NB4 (cell line): ENCODE results near the gene ZNF652.
A peak's percentile ranks its signal among the peaks of the same experiment; 100 is the strongest.
"Not testable (repeated sequence)": the region's sequence is repeated elsewhere in the genome, so short reads cannot be mapped to it uniquely, and the experiment has no call there.

Experiments
- DNase-seq: peaks from one replicate; pipeline ENCODE4 v3.0.0; 2010; ENCODE audit warnings: low read depth
- H3K4me3 ChIP-seq: one replicate; pipeline ENCODE4 v1.5.1; 2011; ENCODE audit warnings: mild to moderate bottlenecking, low read depth, low read length, moderate library complexity
- MYC ChIP-seq: IDR thresholded peaks from 2 replicates; pipeline ENCODE4 v1.6.1; 2011; ENCODE audit warnings: low read depth, low read length
- POLR2A ChIP-seq: IDR thresholded peaks from 2 replicates; pipeline ENCODE4 v1.6.1; 2011; ENCODE audit warnings: mild to moderate bottlenecking; ENCODE audit not compliant: insufficient read length; ENCODE audit errors: extremely low read depth
- TF ChIP-seq, protein P1 (sequence below): IDR thresholded peaks from one replicate; pipeline ENCODE4 v1.5.1; 2012; ENCODE audit warnings: low read depth, low read length
- TF ChIP-seq, protein P2 (sequence below): IDR thresholded peaks from 2 replicates; pipeline ENCODE4 v1.6.1; 2011; ENCODE audit warnings: low read depth, low read length

ZNF652 gene

DNA sequence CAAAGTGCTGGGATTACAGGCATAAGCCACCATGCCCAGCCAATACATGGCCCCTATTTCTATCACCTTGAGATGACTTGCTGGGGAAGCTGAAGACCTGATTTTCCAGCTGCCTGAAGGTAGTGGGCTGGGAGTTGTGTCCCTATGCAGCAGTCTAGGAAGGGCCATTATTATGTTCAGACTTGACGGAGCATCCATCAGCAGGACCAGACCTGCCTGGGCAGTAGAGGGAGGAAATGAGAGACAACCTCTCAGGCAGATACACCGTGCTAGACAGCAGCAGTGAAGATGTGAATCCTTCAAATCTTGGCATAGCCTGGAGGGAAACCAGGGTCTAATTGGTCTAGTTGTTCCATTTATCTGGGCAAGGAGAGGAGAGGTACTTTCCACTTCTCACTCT is 95.8 kb downstream of the ZNF652 start:
- TF ChIP-seq, protein P1, sequence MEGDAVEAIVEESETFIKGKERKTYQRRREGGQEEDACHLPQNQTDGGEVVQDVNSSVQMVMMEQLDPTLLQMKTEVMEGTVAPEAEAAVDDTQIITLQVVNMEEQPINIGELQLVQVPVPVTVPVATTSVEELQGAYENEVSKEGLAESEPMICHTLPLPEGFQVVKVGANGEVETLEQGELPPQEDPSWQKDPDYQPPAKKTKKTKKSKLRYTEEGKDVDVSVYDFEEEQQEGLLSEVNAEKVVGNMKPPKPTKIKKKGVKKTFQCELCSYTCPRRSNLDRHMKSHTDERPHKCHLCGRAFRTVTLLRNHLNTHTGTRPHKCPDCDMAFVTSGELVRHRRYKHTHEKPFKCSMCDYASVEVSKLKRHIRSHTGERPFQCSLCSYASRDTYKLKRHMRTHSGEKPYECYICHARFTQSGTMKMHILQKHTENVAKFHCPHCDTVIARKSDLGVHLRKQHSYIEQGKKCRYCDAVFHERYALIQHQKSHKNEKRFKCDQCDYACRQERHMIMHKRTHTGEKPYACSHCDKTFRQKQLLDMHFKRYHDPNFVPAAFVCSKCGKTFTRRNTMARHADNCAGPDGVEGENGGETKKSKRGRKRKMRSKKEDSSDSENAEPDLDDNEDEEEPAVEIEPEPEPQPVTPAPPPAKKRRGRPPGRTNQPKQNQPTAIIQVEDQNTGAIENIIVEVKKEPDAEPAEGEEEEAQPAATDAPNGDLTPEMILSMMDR = no peak
- TF ChIP-seq POLR2A (no peak), MYC (no peak)
- TF ChIP-seq, protein P2, sequence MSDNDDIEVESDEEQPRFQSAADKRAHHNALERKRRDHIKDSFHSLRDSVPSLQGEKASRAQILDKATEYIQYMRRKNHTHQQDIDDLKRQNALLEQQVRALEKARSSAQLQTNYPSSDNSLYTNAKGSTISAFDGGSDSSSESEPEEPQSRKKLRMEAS = no peak
- no peak for DNase-seq
- H3K4me3 ChIP-seq = no peak overlapping the region

DNA sequence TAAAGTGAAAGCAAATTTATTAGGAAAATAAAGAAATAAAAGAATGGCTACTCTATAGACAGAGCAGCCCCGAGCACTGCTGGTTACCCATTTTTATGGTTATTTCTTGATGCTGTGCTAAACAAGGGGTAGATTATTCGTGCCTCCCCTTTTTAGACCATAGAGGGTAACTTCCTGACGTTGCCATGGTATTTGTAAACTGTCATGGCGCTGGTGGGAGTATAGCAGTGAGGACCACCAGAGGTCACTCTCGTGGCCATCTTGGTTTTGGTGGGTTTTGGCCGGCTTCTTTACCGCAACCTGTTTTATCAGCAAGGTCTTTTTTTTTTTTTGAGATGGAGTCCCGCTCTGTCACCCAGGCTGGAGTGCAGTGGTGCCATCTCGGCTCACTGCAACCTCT is 100.5 kb downstream of the ZNF652 start:
- not testable (repeated sequence) for H3K4me3 ChIP-seq, DNase-seq

DNA sequence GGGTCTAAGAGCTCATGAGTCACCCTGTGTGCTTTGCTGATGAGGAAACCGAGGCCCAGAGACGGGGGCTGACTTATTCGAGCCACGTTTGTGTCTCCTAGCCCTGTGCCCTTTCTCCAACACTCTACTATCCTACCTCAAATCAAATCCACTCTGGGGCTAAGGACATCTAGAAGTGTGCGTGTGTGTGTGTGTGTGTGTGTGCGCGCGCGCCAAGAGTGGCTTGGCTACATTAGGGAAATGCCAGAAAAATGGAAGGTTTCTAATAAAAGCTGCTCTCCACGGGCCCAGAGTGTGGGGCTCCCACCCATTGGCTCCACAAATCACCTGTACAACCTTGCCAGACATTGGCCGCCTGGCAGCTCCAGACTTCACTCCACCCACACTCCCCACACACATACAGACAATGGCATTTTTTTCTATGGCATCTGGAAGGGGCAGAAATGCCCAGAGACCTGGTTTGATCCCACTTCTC is 101.2 kb downstream of the ZNF652 start:
- TF ChIP-seq, protein P1 = no peak
- no peak for TF ChIP-seq MYC
- TF ChIP-seq, protein P2 = no peak
- no peak for TF ChIP-seq POLR2A
- no peak for DNase-seq
- peak overlapping the region; percentile 46 for H3K4me3 ChIP-seq

DNA sequence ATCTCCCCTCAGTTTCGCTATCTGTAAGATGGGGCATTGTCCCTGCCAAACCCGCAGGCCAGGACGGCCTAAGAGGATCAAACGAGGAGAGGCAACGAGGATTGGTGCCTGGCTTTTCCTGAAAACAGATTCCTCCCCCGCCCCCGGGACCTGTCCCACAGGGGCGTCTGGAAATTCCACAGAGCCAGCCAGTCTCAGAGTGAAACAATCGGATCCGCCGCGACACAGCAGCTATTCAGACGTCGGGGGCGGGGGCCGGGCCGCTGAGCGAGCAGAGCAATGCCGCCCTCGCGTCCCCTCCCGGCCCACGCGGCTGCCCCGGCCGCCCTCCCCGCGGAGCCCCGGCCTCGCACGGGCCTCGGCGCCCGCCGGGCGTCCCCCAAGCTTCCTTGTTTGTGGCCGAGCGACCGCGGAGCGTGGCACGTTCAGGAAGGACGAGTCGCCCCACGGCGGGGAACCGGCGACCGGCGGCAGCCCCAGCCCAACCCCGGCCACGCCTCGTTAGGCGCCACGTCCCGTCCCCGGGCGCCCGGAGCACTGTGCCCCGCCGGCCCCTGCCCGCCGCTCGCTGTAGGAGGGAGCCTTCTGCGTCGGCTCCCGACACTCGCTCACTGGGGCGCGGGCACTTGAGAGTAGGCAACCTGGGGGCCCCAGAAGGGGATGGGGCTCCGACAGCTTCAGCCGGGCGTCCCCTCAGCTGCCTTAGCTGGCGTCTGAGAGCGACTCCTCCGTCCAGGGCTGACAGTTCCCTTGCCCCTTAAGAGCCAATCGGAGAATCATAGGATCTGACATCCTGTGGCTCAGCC is 101.8 kb downstream of the ZNF652 start:
- DNase-seq = peak; percentile 94
- TF ChIP-seq POLR2A (peak; percentile 65), MYC (peak; percentile 6)
- TF ChIP-seq, protein P2 = peak; percentile 29; the same call in 1 of the 2 replicates
- TF ChIP-seq, protein P1 = no peak
- peak overlapping the region; percentile 59 for H3K4me3 ChIP-seq

DNA sequence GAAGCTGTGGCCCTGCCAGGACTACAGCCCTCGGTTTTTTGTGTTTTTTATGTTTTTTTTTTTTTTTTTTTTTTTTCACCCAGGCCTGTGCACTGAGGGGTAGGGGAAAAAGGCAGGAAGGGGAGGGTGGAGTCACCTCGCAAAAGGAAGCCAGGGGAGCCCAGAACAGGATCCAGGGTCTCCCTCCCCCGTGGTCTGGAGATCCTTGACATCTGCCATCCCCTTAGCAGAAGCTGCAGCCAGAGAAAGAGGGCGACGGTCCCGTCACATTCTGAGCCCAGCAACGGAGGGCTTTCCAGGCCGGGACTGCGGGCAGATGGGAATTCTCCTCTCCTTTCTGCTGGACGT is 102.4 kb downstream of the ZNF652 start:
- H3K4me3 ChIP-seq = peak overlapping the region; percentile 59
- peak; percentile 43 for DNase-seq
- TF ChIP-seq, protein P1 = no peak
- no peak for TF ChIP-seq MYC
- TF ChIP-seq, protein P2 = no peak
- no peak for TF ChIP-seq POLR2A

DNA sequence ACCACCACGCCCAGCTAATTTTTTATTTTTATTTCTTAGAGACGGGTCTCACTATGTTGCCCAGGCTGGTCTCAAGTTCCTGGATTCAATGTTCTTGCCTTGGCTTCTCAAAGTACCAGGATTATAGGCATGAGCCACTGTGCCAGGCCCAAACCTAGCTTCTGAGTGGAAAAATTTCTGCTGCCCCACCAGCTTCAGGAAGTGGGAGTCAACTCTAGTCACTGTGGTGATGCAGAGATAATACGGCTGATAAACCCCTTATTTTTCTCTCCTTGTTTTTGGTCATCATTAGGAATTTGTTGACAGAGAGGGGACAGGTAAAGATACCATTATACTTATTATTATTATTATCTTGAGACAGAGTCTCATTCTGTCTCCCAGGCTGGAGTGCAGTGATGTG is 103.7 kb downstream of the ZNF652 start:
- DNase-seq = peak; percentile 26
- no peak overlapping the region for H3K4me3 ChIP-seq
- TF ChIP-seq, protein P1 = no peak
- TF ChIP-seq POLR2A = no peak
- TF ChIP-seq, protein P2 = no peak
